GM12892 (cell line): Measurements from ENCODE around the gene RINT1.

ENCODE experiments used
- POLR2A ChIP-seq: IDR thresholded peaks from 2 replicates; pipeline ENCODE4 v1.6.1; 2011; ENCODE audit warnings: low read depth, low read length, control low read depth
- POLR2AphosphoS5 ChIP-seq: IDR thresholded peaks from 2 replicates; pipeline ENCODE4 v1.6.1; 2011; ENCODE audit warnings: low read depth, low read length, control low read depth

- TF ChIP-seq POLR2A (no peak), POLR2AphosphoS5 (no peak)
Observed at GRCh38 chr7:105611856-105612775, 80.1 kb downstream of the RINT1 start.
